Embryonic facial prominence (tissue), 1 donor: ENCODE measurements around the gene DPF3.

Experiments used
- DNase-seq: peaks from one replicate; pipeline ENCODE4 v3.0.0-alpha.2; 2016; ENCODE audit errors: extremely low spot score

Gene DPF3

GRCh38 chr14:72646861-72647528 is 246.9 kb downstream of the DPF3 start:
- no peak for DNase-seq

GRCh38 chr14:72645706-72646105 is 248.2 kb downstream of the DPF3 start:
- DNase-seq, result no peak

GRCh38 chr14:72644758-72645489 is 249.0 kb downstream of the DPF3 start:
- DNase-seq, result no peak

DNA sequence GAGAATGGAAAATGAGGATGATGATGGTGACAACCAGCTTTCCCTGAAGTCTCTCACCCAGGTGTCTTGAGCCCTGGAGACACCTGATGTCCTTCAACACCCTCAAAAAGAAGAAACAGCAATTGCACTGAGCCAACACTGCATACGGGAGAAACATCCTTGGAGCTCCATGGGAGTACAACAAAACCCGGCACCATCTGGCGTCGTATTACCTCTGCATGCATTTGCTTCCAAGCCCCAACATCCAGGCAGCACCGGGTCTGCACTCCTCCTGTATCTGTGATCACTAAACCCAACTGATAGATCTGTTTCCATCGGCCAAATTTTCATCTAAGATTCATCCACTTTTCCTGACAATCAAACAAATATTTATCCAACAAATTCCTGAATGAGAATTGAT is 249.9 kb downstream of the DPF3 start:
- no peak for DNase-seq

- DNase-seq, result no peak
Observed at GRCh38 chr14:72643317-72643801, 250.5 kb downstream of the DPF3 start.

GRCh38 chr14:72640911-72641485 is 252.9 kb downstream of the DPF3 start:
- no peak for DNase-seq

- DNase-seq, result no peak
Observed at GRCh38 chr14:72638021-72638420, 255.9 kb downstream of the DPF3 start.

DNA sequence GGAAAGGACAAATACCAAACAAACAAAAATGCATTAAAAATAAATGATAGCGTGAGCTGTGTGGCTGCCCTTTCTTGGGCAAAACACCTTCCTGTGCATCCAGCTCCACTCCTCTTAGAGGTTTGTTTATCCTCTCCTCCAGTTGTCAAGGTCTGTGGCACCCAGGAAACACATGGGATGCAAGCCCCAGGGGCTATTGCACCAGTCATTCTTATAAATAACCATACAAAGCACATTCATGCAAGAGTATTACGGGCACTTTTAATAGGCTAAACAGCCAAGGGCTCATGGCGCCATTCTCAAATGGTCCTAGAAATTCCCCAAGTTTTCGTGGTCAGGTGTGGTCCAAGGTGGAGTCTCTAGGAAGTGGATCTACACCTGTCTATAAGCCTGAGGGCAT is 257.0 kb downstream of the DPF3 start:
- DNase-seq, result no peak

DNA sequence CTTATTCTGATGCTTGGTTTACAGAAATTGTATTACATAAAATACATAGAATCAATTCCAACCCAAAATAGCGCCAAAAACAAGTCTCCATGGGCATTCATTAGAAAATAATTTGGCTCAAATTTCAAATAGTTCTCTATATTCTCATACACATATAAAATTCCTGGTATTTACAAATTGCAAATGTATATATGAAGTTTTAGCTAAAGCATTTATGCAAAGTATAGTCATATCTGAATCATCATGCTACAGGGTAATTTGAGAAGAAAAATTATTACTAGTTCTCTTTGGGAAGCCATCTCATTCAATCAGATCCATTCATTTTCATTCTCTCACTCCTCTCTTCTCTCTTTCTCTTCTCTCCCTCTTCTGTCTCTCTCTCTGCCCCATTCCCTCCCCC is 257.8 kb downstream of the DPF3 start:
- no peak for DNase-seq

- DNase-seq, result no peak
Observed at GRCh38 chr14:72634691-72635616, 258.9 kb downstream of the DPF3 start.

GRCh38 chr14:72633551-72633950 is 260.4 kb downstream of the DPF3 start:
- no peak for DNase-seq

DNA sequence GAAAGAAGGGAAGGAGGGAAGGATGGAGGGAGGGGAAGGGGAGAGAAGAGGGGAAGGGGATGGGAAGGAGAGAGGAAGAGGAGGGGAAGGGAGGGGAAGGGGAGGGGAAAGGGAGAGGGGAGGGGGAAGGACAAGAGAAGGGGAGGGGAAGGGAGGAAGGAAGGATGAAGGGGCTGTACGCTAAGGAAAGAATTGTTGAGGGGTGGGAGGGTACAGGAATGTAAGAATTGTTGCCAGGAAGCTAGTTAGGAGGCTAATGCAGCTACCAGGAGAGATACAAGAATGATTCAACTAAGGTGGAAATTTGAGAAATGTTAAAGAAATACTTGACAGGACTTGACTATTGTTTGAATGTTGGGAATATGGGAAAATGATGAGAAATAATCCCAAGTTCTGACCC is 261.2 kb downstream of the DPF3 start:
- no peak for DNase-seq

GRCh38 chr14:72631401-72631800 is 262.5 kb downstream of the DPF3 start:
- no peak for DNase-seq

GRCh38 chr14:72630374-72630773 is 263.5 kb downstream of the DPF3 start:
- DNase-seq, result no peak

GRCh38 chr14:72629534-72629933 is 264.4 kb downstream of the DPF3 start:
- DNase-seq, result no peak

- DNase-seq, result no peak
Observed at GRCh38 chr14:72625689-72626088, 268.2 kb downstream of the DPF3 start.

DNA sequence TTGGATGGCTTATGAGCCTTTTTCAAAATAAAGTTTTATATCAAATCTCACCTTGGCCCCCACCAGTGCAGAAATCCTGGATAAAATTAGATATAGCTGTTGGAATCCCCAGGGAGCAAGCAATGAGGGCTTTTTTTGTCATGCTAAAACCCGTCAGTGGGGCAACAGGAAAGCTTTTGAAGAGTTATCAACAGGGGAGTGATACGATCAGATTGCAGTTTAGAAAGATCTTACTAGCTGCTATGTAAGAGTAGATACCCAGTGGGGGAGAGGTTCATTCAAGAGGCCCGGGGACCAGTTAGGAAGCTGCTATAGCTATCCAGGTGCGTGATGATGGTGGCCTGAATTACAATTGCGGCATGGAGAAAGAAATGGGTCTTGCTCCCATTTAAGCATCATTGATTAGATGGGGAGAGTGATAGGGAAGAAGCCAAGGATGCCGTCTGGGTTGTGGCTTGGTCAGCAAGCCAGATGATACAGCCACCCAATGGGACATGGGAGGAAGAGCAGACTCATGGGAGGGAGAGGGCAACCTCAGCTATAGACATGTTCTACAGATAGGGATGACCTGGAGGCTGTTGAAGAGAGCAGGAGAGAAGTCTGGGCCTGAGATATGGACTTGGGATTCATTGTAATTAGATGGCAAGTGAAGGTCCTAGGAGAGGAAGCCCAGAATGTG is 272.4 kb downstream of the DPF3 start:
- no peak for DNase-seq

- no peak for DNase-seq
Observed at GRCh38 chr14:72619881-72620280, 274.0 kb downstream of the DPF3 start.

GRCh38 chr14:72619111-72619571 is 274.8 kb downstream of the DPF3 start:
- no peak for DNase-seq

- no peak for DNase-seq
Observed at GRCh38 chr14:72618424-72618823, 275.5 kb downstream of the DPF3 start.

DNA sequence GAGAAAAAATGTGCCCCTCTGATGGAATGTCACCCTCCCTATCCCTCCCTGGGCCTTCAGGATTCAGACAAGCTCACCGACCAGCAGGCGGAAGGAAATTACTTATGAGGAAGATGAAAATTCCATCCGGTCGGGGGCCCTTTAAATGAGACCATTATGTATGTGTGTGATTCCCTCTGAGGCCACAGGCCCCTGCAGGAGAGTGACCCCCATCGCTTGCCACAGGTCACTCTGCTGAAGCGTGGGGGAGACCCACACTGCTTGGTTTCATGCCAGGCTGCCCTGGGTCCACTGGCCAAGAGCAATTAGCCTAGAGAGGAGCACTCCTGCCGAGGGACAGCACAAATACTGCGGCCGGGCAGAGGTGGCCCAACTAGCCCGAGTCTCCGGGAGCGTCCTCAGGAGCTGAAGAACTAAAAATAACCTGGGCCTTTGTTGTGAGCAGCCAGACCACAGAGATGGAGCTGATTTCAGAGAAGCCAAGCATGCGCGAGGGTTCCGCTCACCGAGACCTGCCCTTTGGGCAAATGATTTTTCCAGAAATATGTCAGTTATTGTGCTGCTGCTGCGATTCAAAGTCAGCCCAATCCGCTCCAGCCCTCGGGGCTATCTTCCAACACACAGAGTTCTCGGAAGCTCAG is 276.4 kb downstream of the DPF3 start:
- no peak for DNase-seq
